Spleen (tissue), 11 donors: ENCODE measurements around the gene GAB1. TPM values are rescaled to one million over a fixed set of nuclear protein-coding genes. Genes with fewer than 3 reads are reported as not detected.
"Not testable (repeated sequence)": the region's sequence is repeated elsewhere in the genome, so short reads cannot be mapped to it uniquely, and the experiment has no call there.

Source experiments
- DNase-seq: peaks from one replicate; pipeline ENCODE4 v3.0.0-alpha.2; 2020
- H3K27ac ChIP-seq, 8 donors: fragments of 200-600 bp; sonication (generic) in 7 of 8; 1 replicate in 4 of 8; 2 replicates in 4 of 8; pipeline versions ENCODE4 v1.5.0 to v1.8.0; 2016 to 2021; ENCODE audit warnings: inconsistent platforms in 4 of 8, mild to moderate bottlenecking in 4 of 8, moderate library complexity in 1 of 8
- H3K27me3 ChIP-seq, 7 donors: fragments of 200-600 bp; sonication (generic) in 6 of 7; replicated peaks in 1 of 7; 1 replicate in 4 of 7; 2 replicates in 3 of 7; pipeline versions ENCODE4 v1.5.0 to v1.8.0; 2016 to 2021; ENCODE audit warnings: inconsistent platforms in 3 of 7, mild to moderate bottlenecking in 1 of 7
- H3K36me3 ChIP-seq, 6 donors: fragments of 200-600 bp; sonication (generic) in 5 of 6; 1 replicate in 4 of 6; 2 replicates in 2 of 6; pipeline versions ENCODE4 v1.5.0 to v1.8.0; 2016 to 2021; ENCODE audit warnings: inconsistent platforms in 2 of 6
- H3K4me1 ChIP-seq, 6 donors: fragments of 200-600 bp; sonication (generic) in 5 of 6; 1 replicate in 3 of 6; 2 replicates in 3 of 6; pipeline versions ENCODE4 v1.5.0 to v1.8.0; 2016 to 2021; ENCODE audit warnings: inconsistent platforms in 3 of 6
- H3K4me3 ChIP-seq, 8 donors: fragments of 200-600 bp; sonication (generic) in 7 of 8; 1 replicate in 4 of 8; 2 replicates in 4 of 8; pipeline versions ENCODE4 v1.5.0 to v1.8.0; 2016 to 2021; ENCODE audit warnings: inconsistent platforms in 4 of 8, mild to moderate bottlenecking in 4 of 8, moderate library complexity in 2 of 8
- H3K9me3 ChIP-seq, 8 donors: fragments of 200-600 bp; sonication (generic) in 7 of 8; 1 replicate in 4 of 8; 2 replicates in 4 of 8; pipeline versions ENCODE4 v1.5.0 to v1.8.0; 2016 to 2021; ENCODE audit warnings: inconsistent platforms in 4 of 8
- CTCF ChIP-seq, 11 experiments: fragments of 200-600 bp in 7 of 11; fragments of 450-650 bp in 4 of 11; sonication (generic) in 4 of 11; IDR thresholded peaks in 8 of 11; conservative IDR thresholded peaks in 3 of 11; 1 replicate in 7 of 11; 2 replicates in 4 of 11; pipeline versions ENCODE4 v1.4.0 to v1.8.0; 2016 to 2021; ENCODE audit warnings: antibody characterized with exemption in 11 of 11, inconsistent platforms in 4 of 11, mild to moderate bottlenecking in 1 of 11
- POLR2A ChIP-seq, 3 donors: fragments of 450-650 bp; IDR thresholded peaks; one replicate each; pipeline ENCODE4 v1.5.1; 2017; ENCODE audit warnings: antibody characterized with exemption in 3 of 3, mild to moderate bottlenecking in 1 of 3
- POLR2AphosphoS5 ChIP-seq, 3 donors: sonication (generic); formaldehyde crosslinking; IDR thresholded peaks; one replicate each; pipeline ENCODE4 v1.5.1; 2017; ENCODE audit warnings: antibody characterized with exemption in 3 of 3
- WGBS, 5 donors: extraction: QIAGEN DNeasy Blood & Tissue Kit in 3 of 5; methylation state at CpG; one replicate each; pipeline versions ENCODE4 v1.1.5 to v1.1.7; 2013 to 2018; 5-methylcytosine and 5-hydroxymethylcytosine counted together
- intact Hi-C: fragments of 100-400 bp; cut with DNase I; formaldehyde crosslinking; loops from one replicate; pipeline ENCODE4 v1.15.0; 2023; ENCODE audit warnings: low total_unique reads
- polyA plus RNA-seq, 3 donors: library from polyadenylated mRNA; stranded (reverse); fragments of 200-250 nt; gene quantifications; one replicate each; pipeline ENCODE4 v1.2.1, GENCODE V29; 2013
- total RNA-seq, 7 donors: library from RNA; depleted of rRNA in 3 of 7; stranded (reverse); fragments of >200 nt in 3 of 7; fragmentation: NEBNext Ultra II Directional in 4 of 7; extraction: Animal tissue kit (Norgen Biotek cat#: 25700) in 4 of 7; gene quantifications; one replicate each; pipeline versions ENCODE4 v1.1.0 to v1.2.1, GENCODE V29; 2016 to 2021
- donor health status: healthy with polysubstance abuse.
- donor health status: DM: no; HTN: no; CAD: no; lungs with moderate emphysema.
- donor health status: DM: no; HTN: no; CAD: no.
- donor health status: Bipolar disorder and iron deficiency.
- donor health status: healthy.
- donor health status: DM: no; HTN: no; CAD: no.
- donor health status: DM: yes; HTN: yes; CAD: no.

Gene GAB1
- total and polyA plus RNA-seq, 10 donors = 1.6 to 53.6 (median 23.8) TPM

- no peak for DNase-seq
- intact Hi-C loops = no loop called here
- 75 to 81% (median 79%) methylated on average over 7 of the region's 7 CpGs for whole genome bisulfite sequencing, 5 donors
- no peaks in the 10 kb centered on the region for H3K36me3 ChIP-seq
- H3K4me3 ChIP-seq = no peak overlapping the region
- peaks cover 0 to 31% (median 17%) of the 10 kb centered on the region in 6 donors for H3K4me1 ChIP-seq
- H3K9me3 ChIP-seq = no peaks in the 10 kb centered on the region
- no peak overlapping the region for H3K27ac ChIP-seq
- TF ChIP-seq POLR2A (IDR thresholded peaks at IDR 0.05) = no peak
- TF ChIP-seq POLR2AphosphoS5 (IDR thresholded peaks at IDR 0.05) = no peak
- TF ChIP-seq CTCF (IDR thresholded peaks at IDR 0.05 in 8 of 11, conservative IDR thresholded peaks at IDR 0.05 in 3 of 11) = no peak
- no peaks in the 10 kb centered on the region for H3K27me3 ChIP-seq
These were observed 11.8 kb downstream of the GAB1 start for GRCh38 chr4:143348233-143349077.

GRCh38 chr4:143349858-143350527, 13.3 kb downstream of the GAB1 start:
- H3K4me3 ChIP-seq, H3K36me3 ChIP-seq, H3K27ac ChIP-seq, intact Hi-C loops, H3K9me3 ChIP-seq, DNase-seq, H3K27me3 ChIP-seq: not testable (repeated sequence)
- H3K4me1 ChIP-seq = peaks cover 0 to 47% (median 28%) of the 10 kb centered on the region in 6 donors
- 96 to 97% (median 96%) methylated on average over 25 of the region's 25 CpGs for WGBS, 5 donors

- peaks cover 8 to 54% (median 39%) of the 10 kb centered on the region in 6 donors for H3K4me1 ChIP-seq
- no peak for DNase-seq
- WGBS, 5 donors = 89 to 94% (median 93%) methylated on average over 20 of the region's 20 CpGs
- H3K36me3 ChIP-seq = no peaks in the 10 kb centered on the region
- peak overlapping the region in 3 of 8 donors; percentile 23 to 77 (median 32) for H3K27ac ChIP-seq
- no peak for TF ChIP-seq POLR2AphosphoS5 (IDR thresholded peaks at IDR 0.05)
- intact Hi-C loops = no loop called here
- no peaks in the 10 kb centered on the region for H3K27me3 ChIP-seq
- H3K9me3 ChIP-seq = no peaks in the 10 kb centered on the region
- no peak overlapping the region for H3K4me3 ChIP-seq
These were observed 14.5 kb downstream of the GAB1 start for GRCh38 chr4:143351149-143351691.

GRCh38 chr4:143351774-143352451, 15.2 kb downstream of the GAB1 start:
- no peak for TF ChIP-seq POLR2AphosphoS5 (IDR thresholded peaks at IDR 0.05)
- no peak for TF ChIP-seq POLR2A (IDR thresholded peaks at IDR 0.05)
- TF ChIP-seq CTCF (IDR thresholded peaks at IDR 0.05 in 8 of 11, conservative IDR thresholded peaks at IDR 0.05 in 3 of 11) = no peak
- peak overlapping the region in 5 of 8 donors; percentile 7 to 82 (median 32) for H3K27ac ChIP-seq
- H3K27me3 ChIP-seq = no peaks in the 10 kb centered on the region
- 65 to 78% (median 70%) methylated on average over 1 of the region's 1 CpG for WGBS, 5 donors
- H3K9me3 ChIP-seq = no peaks in the 10 kb centered on the region
- no peak for DNase-seq
- no peak overlapping the region for H3K4me3 ChIP-seq
- intact Hi-C loops = no loop called here
- H3K4me1 ChIP-seq = peaks cover 14 to 58% (median 46%) of the 10 kb centered on the region in 6 donors
- H3K36me3 ChIP-seq = no peaks in the 10 kb centered on the region
